HG03520 (cell line): ENCODE measurements around the gene GULP1.

ENCODE experiments used
- ATAC-seq: cut with Tn5 transposase; IDR thresholded peaks from one replicate; pipeline ENCODE4 v1.9.1; 2021; ENCODE audit warnings: mild to moderate bottlenecking, moderate library complexity; ENCODE audit not compliant: unreplicated experiment

GULP1 gene

GRCh38 chr2:188365058-188365641 lies 73.5 kb downstream of the GULP1 start:
- ATAC-seq = no peak

- ATAC-seq = no peak
Observed at GRCh38 chr2:188367164-188367563, 75.5 kb downstream of the GULP1 start.

- ATAC-seq = peak; percentile 87
Observed at GRCh38 chr2:188369365-188369764, 77.7 kb downstream of the GULP1 start.

GRCh38 chr2:188378371-188378950 lies 86.8 kb downstream of the GULP1 start:
- no peak for ATAC-seq

- ATAC-seq = no peak
Observed at GRCh38 chr2:188379748-188380147, 88.1 kb downstream of the GULP1 start.

GRCh38 chr2:188380280-188380679 lies 88.6 kb downstream of the GULP1 start:
- no peak for ATAC-seq

GRCh38 chr2:188381614-188382013 lies 89.9 kb downstream of the GULP1 start:
- ATAC-seq = no peak

DNA sequence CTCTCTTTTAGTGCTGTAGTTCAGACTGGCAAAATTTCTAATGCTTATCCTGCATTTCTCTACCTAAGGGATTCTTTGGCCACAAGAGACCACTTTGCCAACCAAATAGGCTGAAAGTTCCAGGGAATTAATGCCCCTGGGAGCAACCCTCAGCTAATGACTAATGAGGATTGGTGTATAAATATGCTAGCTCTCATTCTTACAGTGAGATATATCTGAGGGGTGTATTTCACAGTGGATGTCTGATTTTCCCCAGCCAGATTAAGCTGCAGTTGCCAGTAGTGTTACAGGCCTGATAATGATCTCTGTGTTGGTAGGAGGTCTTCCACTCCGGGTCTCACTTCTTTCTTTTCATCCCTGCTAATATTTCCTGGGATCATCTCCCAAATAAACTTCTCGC lies 90.4 kb downstream of the GULP1 start:
- no peak for ATAC-seq

DNA sequence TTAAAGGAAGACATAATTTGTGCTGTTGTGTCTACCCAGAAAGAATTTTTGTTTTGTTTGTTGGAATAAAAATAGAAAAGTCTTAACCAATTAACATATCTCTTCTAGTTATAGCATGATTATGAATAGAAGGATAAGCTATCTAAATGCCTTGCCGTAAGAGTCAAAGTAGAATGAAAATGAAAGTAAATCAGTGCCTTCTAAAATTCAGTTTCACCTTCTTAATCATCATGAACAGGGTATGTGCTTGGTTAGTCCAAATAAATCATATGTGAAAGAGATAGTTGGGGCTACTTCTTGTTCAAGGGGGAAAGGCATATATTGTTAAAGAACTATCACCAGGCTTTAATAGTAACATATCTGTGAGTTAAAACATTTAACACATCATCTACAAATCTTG lies 91.5 kb downstream of the GULP1 start:
- ATAC-seq = no peak

- no peak for ATAC-seq
Observed at GRCh38 chr2:188385857-188386256, 94.2 kb downstream of the GULP1 start.

GRCh38 chr2:188388831-188389230 lies 97.2 kb downstream of the GULP1 start:
- no peak for ATAC-seq

GRCh38 chr2:188391354-188391753 lies 99.7 kb downstream of the GULP1 start:
- ATAC-seq = no peak

DNA sequence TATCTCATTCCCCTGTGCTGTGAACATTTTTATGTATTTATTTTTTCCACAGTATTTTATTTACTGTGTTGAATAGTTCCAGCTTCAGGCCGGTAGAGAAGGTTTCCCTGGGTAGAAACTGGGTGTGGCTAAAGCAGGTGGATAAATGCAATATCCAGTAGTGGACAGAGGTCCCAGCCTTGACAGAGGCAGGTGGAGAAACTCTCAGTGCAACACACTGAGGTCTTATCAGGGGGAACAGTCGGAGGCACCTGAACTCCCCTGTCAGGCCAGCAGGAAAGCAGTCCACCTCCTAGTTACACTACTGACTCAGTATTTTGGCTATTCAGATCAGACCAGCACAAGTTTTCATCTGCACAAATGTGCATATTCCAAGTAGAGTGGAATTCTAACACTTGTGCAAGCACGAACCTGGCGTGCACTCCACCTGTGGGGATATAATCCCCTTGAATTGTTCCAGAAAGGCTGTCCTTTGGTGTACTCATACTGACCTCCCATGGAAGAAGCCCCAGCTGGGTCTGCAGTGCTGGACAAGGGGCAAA lies 103.3 kb downstream of the GULP1 start:
- no peak for ATAC-seq

DNA sequence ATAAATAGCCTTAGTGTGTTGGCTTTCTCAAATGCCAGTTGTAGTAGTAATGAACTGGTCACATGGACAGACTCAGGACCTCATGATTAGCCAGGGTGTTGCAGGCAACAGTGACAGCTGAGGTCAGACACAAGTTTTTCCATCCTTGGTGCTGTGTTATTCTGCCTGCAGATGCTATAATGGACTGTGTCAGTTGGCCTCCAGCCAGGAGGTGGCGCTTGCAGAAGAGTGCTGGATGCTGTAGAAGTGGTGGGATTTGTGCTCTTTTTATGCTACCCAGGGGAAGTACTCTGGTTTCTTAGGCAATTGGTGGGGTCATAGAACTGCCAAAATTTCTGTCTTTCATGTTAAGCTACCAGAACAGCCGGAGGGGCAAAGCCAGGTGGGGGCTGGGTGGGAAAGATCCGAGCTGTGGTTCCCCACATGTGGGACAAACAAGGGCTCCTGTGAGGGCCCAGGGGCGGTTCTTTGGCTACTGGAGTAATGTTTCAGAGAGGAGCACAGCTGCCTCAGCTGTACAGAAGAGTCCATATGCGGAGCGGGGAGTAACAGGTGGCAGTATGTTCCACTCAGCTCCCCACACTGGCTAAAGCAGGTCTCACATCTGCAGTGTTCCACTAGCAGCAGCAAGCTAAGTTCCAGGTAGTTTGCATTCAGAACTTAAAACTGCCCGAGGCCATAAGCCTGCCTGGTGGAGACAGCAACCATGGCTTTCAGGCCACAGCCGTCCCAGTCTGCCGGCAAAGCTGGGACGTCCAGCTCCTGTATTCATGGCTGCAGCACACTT lies 104.4 kb downstream of the GULP1 start:
- no peak for ATAC-seq

DNA sequence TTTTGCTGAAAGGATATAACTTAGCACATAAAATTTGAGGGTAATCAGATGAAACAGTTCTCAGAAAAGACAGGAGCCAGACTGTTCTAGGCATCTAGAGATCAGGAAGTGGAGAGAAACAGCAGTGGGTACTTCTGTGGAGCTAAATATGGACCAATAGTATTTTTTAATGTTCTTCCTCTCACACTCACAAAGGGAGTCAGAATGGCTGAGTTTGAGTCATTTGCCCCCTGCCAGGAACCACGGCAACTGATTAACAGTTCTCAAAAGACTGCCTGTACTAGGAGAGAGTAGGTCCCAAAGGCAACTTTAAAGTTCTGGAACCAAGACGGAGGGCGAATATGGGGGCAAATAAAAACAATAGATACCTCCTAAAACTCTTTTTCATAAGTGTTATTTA lies 107.5 kb downstream of the GULP1 start:
- ATAC-seq = no peak

DNA sequence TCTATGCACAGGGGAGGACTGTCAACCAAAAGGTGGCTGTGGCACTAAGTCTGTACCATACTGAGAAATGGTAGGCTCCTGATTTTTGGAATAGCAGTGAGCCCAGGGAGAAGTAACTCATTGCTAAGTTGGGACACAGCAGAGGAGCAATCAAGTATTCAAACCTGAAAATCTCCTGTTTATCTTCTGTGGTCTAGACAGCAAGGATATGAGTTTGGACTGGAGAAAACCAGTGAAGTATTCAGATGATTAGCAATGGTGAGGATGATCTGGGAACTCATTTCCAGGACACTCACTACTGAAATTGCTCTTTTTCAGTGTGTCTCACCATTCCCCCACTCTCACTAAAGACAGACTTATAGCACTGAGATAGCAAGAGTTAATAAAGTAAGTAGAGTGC lies 112.0 kb downstream of the GULP1 start:
- no peak for ATAC-seq

DNA sequence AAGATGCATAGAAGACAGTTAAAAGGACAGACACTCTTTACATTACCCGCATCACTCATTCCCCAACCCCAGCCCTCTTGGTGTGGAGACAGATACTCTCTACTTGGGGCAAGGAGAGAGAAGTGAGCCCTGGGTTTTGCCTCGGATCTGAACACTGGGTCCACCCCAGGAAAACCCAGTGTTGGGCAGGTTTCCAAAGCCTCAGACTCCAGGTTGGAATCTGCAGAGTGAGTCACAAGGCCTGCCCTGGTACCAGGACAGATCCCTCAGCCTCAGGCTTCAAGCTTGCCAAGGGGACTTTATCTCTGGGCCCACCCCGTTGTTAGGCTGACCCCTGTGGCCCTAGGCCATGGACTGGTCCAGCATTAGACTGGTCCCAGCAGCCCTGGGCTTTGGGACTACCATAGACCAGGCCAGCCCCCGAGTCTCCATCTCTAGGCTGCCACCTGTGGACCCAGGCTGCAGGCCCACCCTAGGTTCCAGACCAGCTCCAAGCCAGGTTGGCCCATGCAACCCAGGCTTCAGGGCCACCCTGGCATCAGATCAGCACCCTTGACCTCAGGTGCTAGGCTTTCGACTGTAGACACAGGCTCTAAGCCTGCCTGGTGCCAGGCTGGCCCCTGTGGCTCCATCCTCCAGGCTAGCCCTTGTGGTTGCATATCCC lies 112.8 kb downstream of the GULP1 start:
- ATAC-seq = no peak

DNA sequence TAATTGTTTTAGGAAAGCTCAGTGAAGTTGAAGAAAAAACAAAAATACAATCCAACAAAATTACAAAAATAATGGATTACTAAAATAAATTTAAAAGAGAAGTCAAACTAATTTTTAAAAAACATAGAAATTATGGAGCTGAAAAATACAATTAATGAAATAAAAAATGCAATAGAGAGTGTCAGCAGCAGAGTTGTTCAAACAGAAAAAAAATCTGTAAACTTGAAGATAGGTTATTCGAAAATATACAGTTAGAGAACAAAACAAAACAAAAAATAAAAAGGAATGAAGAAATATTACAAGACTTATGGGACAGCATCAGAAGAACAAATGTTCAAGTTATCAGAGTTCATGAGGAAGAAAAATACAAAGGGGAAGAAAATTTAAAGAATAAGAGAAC lies 114.7 kb downstream of the GULP1 start:
- no peak for ATAC-seq

DNA sequence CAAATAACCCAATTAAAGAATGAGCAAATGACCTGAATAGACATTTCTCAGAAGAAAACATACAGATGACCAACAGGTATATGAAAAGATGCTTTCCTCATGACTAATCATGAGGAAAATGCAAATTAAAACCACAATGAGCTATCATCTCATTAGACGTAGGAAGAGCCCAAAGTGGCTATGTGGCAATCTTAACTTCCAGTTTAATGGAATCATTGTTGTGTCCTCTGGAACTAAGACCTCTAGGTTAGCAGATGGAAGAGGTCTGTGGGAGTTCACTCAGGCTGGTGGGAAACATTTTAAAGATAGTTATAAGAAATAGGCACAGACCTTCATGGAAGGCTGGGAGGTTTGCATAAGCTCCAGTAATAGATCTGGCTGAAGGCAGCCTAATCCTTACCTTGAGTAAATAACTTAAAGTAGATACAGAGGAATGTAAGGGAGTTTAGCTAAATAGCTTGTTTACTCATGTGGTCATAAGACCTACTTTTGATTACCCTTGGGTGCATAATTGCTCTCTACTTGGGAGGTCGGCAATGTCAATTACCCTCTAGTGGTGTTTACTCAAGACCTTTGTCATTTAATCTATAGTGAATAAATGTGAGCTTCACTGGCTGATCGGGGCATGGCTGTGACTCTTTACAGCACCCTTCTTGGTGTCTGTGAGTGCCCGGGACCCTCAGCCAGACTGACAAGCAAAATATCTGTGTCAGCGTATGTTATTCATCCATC lies 119.0 kb downstream of the GULP1 start:
- ATAC-seq = no peak

DNA sequence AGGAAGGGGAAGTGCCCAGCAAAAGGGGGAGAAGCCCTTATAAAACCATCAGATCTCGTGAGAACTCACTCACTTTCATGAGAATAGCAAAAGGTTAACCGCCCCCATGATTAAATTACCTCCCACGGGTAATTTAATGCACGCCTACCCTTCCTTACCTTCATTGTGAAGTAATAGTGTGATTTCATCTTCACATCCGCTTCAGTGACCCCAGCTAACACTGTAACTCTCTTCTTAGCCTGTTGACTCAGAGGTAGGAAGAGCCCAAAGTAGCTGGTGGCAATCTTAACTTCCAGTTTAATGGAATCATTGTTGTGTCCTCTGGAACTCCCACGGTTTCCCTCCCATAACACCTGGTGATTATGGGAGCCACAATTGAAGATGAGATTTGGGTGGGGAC lies 120.5 kb downstream of the GULP1 start:
- no peak for ATAC-seq

- ATAC-seq = no peak
Observed at GRCh38 chr2:188414411-188414810, 122.7 kb downstream of the GULP1 start.
